HepG2 (cell line): ENCODE results near the gene DMKN. TPM values are rescaled to one million over a fixed set of nuclear protein-coding genes. Genes with fewer than 3 reads are reported as not detected.

Experiments
- CENPBD1 ChIP-seq: sonication (generic); formaldehyde crosslinking; IDR thresholded peaks from 2 replicates; pipeline ENCODE4 v1.8.0; 2022; ENCODE audit warnings: missing genetic modification reagents, low read depth, mild to moderate bottlenecking, borderline replicate concordance
- ELF4 ChIP-seq: sonication (generic); formaldehyde crosslinking; IDR thresholded peaks from 2 replicates; pipeline ENCODE4 v1.5.0; 2020; ENCODE audit warnings: missing genetic modification reagents, mild to moderate bottlenecking, moderate library complexity, borderline replicate concordance
- GTF3A ChIP-seq: sonication (generic); formaldehyde crosslinking; conservative IDR thresholded peaks from 2 replicates; pipeline ENCODE4 v1.4.0; 2020; ENCODE audit warnings: mild to moderate bottlenecking, missing genetic modification reagents
- IKZF5 ChIP-seq: IDR thresholded peaks from 2 replicates; pipeline ENCODE4 v1.6.1; 2018; ENCODE audit warnings: missing genetic modification reagents, mild to moderate bottlenecking, missing compliant biosample characterization
- SKI ChIP-seq: fragments of 450-650 bp; IDR thresholded peaks from one replicate; pipeline ENCODE4 v1.6.1; 2018; ENCODE audit warnings: mild to moderate bottlenecking; ENCODE audit not compliant: partially characterized antibody
- SYNCRIP ChIP-seq: fragments of 200-400 bp; formaldehyde crosslinking; IDR thresholded peaks from 2 replicates; pipeline ENCODE4 v1.6.1; 2018; ENCODE audit warnings: mild to moderate bottlenecking, low read depth, low read length; ENCODE audit not compliant: insufficient read depth
- ZKSCAN5 ChIP-seq: sonication (generic); formaldehyde crosslinking; IDR thresholded peaks from 2 replicates; pipeline ENCODE4 v1.5.1; 2020; ENCODE audit warnings: mild to moderate bottlenecking, missing genetic modification reagents
- ZNF136 ChIP-seq: sonication (generic); formaldehyde crosslinking; IDR thresholded peaks from 2 replicates; pipeline ENCODE4 v1.8.1; 2022; ENCODE audit warnings: low read depth, mild to moderate bottlenecking, moderate library complexity, missing genetic modification reagents
- ZNF282 ChIP-seq: fragments of 450-650 bp; IDR thresholded peaks from 2 replicates; pipeline ENCODE4 v1.6.1; 2018; ENCODE audit not compliant: partially characterized antibody
- ZNF564 ChIP-seq: sonication (generic); formaldehyde crosslinking; IDR thresholded peaks from 2 replicates; pipeline ENCODE4 v1.8.1; 2023; ENCODE audit warnings: mild to moderate bottlenecking, missing genetic modification reagents
- ZNF687 ChIP-seq: sonication (generic); formaldehyde crosslinking; IDR thresholded peaks from 2 replicates; pipeline ENCODE4 v1.5.1; 2020; ENCODE audit warnings: mild to moderate bottlenecking, missing genetic modification reagents, moderate library complexity
- ZNF775 ChIP-seq: sonication (generic); formaldehyde crosslinking; IDR thresholded peaks from 2 replicates; pipeline ENCODE4 v1.4.0; 2020; ENCODE audit warnings: missing genetic modification reagents, mild to moderate bottlenecking, moderate library complexity, borderline replicate concordance
- ZNF781 ChIP-seq: sonication (generic); formaldehyde crosslinking; IDR thresholded peaks from 2 replicates; pipeline ENCODE4 v1.5.1; 2020; ENCODE audit warnings: borderline replicate concordance, mild to moderate bottlenecking, missing genetic modification reagents; ENCODE audit errors: not compliant biosample characterization
- ZSCAN20 ChIP-seq: sonication (generic); formaldehyde crosslinking; IDR thresholded peaks from 2 replicates; pipeline ENCODE4 v1.4.0; 2020; ENCODE audit warnings: missing genetic modification reagents, mild to moderate bottlenecking, borderline replicate concordance
- polyA plus RNA-seq, 8 experiments: library from polyadenylated mRNA; depleted of rRNA in 3 of 8; stranded (reverse) in 7 of 8; unstranded in 1 of 8; fragments of >200 nt; fragmentation: Illumina TruSeq in 4 of 8; extraction: Trizol in 4 of 8; gene quantifications; 2 replicates each; pipeline versions ENCODE4 v1.2.1 to v1.2.3, GENCODE V29; 2011 to 2016; ENCODE audit warnings: low read depth in 4 of 8, missing spikeins in 1 of 8, mixed read lengths in 1 of 8; ENCODE audit not compliant: insufficient read depth in 1 of 8
- total RNA-seq, 5 experiments: library from RNA; depleted of rRNA; stranded (reverse); fragments of >200 nt; fragmentation: Illumina TruSeq; extraction: Trizol; gene quantifications; 2 replicates each; pipeline ENCODE4 v1.2.3, GENCODE V29; 2016; ENCODE audit warnings: low read depth in 1 of 5
- TF ChIP-seq, protein P1 (sequence below): sonication (generic); formaldehyde crosslinking; IDR thresholded peaks from 2 replicates; pipeline ENCODE4 v1.9.0; 2021; ENCODE audit warnings: missing genetic modification reagents, borderline replicate concordance
- TF ChIP-seq, protein P2 (sequence below): sonication (generic); formaldehyde crosslinking; IDR thresholded peaks from 2 replicates; pipeline ENCODE4 v1.8.1; 2023; ENCODE audit warnings: missing genetic modification reagents, mild to moderate bottlenecking, borderline replicate concordance
- TF ChIP-seq, protein P3 (sequence below): sonication (generic); formaldehyde crosslinking; IDR thresholded peaks from 2 replicates; pipeline ENCODE4 v1.4.0; 2020; ENCODE audit warnings: missing genetic modification reagents

The DMKN gene
- total and polyA plus RNA-seq, 2 of the 13 experiments (the other 11 are each of a cell fraction or from before 2014, with no cell fraction given), result 50.8 to 57.1 TPM

DNA sequence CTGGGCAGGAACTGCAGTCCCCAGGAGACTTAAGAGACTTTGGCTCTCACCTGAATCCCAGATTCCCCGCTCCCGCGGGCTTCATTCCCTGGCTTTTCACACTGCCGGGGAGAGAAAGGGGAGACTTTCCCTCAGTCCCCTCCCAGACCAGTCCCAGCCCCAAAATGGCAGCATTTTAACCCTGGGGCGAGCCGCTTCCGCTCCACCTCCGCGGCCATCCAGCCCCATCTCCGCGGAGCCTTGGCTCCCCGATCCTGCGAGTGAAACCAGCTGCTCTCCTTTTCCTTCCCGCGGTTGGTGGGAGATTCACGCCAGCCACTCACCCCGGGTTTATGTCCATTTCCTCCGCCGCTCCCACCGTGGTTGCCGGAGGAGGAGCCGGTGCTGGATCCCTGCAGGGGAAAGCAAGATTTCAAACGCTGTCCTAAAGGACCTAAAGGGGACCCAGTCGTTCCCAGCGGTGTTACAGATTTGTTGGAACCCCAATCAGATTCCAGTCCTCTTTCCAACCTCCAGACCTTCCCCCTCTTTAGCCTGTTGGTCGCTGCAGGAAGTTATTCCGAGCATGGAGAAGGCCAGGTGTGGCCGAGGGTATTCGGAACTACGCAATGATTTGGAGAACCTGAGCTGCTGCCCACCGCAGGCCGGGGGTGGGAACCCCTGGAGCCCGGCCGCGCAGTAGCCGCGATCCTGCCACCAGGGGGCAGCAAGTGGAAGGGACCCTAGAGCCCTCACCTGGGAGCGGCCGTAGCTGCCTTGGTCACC lies 3.4 kb downstream of the DMKN start (continued):
- TF ChIP-seq SYNCRIP (no peak), ZNF687 (CRISPR knock-in tag) (peak; percentile 79), IKZF5 (peak; percentile 26; the same call in 1 of the 2 replicates), ZSCAN20 (CRISPR knock-in tag) (no peak), SKI (no peak), ZKSCAN5 (CRISPR knock-in tag) (no peak), GTF3A (peak; percentile 57; the same call in 1 of the 2 replicates), CENPBD1 (no peak), ZNF282 (no peak), ELF4 (CRISPR knock-in tag) (no peak), ZNF136 (CRISPR knock-in tag) (no peak), ZNF775 (no peak), ZNF781 (CRISPR knock-in tag) (no peak), ZNF564 (CRISPR knock-in tag) (no peak)
- TF ChIP-seq, protein P1, sequence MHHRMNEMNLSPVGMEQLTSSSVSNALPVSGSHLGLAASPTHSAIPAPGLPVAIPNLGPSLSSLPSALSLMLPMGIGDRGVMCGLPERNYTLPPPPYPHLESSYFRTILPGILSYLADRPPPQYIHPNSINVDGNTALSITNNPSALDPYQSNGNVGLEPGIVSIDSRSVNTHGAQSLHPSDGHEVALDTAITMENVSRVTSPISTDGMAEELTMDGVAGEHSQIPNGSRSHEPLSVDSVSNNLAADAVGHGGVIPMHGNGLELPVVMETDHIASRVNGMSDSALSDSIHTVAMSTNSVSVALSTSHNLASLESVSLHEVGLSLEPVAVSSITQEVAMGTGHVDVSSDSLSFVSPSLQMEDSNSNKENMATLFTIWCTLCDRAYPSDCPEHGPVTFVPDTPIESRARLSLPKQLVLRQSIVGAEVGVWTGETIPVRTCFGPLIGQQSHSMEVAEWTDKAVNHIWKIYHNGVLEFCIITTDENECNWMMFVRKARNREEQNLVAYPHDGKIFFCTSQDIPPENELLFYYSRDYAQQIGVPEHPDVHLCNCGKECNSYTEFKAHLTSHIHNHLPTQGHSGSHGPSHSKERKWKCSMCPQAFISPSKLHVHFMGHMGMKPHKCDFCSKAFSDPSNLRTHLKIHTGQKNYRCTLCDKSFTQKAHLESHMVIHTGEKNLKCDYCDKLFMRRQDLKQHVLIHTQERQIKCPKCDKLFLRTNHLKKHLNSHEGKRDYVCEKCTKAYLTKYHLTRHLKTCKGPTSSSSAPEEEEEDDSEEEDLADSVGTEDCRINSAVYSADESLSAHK (CRISPR knock-in tag), result no peak
- TF ChIP-seq, protein P2, sequence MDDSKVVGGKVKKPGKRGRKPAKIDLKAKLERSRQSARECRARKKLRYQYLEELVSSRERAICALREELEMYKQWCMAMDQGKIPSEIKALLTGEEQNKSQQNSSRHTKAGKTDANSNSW, result no peak
- TF ChIP-seq, protein P3, sequence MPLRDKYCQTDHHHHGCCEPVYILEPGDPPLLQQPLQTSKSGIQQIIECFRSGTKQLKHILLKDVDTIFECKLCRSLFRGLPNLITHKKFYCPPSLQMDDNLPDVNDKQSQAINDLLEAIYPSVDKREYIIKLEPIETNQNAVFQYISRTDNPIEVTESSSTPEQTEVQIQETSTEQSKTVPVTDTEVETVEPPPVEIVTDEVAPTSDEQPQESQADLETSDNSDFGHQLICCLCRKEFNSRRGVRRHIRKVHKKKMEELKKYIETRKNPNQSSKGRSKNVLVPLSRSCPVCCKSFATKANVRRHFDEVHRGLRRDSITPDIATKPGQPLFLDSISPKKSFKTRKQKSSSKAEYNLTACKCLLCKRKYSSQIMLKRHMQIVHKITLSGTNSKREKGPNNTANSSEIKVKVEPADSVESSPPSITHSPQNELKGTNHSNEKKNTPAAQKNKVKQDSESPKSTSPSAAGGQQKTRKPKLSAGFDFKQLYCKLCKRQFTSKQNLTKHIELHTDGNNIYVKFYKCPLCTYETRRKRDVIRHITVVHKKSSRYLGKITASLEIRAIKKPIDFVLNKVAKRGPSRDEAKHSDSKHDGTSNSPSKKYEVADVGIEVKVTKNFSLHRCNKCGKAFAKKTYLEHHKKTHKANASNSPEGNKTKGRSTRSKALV (CRISPR knock-in tag), result 0 out of 2 replicates have a peak, but pooled peaks have one; percentile 32
